H1 (cell line): Measurements from ENCODE around the gene HHAT. TPM values are rescaled to one million over a fixed set of nuclear protein-coding genes. Genes with fewer than 3 reads are reported as not detected.

Experiments
- CTCF ChIA-PET: fragments of 300-600 bp; sonication (Branson Sonifier 250); formaldehyde crosslinking; loops from one replicate; lab custom pipeline; 2021; ENCODE audit not compliant: partially characterized antibody; lab: Charles Lee
- POLR2A ChIA-PET: fragments of 300-600 bp; sonication (Branson Sonifier 250); formaldehyde crosslinking; loops from one replicate; lab custom pipeline; 2021; ENCODE audit warnings: inconsistent platforms; ENCODE audit not compliant: partially characterized antibody; lab: Charles Lee
- DNase-seq, 2 experiments: peaks; one replicate each; pipeline versions ENCODE4 v3.0.0 to v3.0.0-alpha.2; 2010 to 2022; ENCODE audit warnings: low spot score in 2 of 2, low read depth in 1 of 2, mixed read lengths in 1 of 2
- FAIRE-seq: peaks from 2 replicates; lab custom pipeline; 2011; peaks lifted over from hg19 to GRCh38; lab: Jason Lieb, UNC
- H2AFZ ChIP-seq: 2 replicates; pipeline ENCODE4 v1.8.1; 2012; ENCODE audit warnings: low read length, inconsistent platforms
- H2AK5ac ChIP-seq: 2 replicates; pipeline ENCODE4 v1.6.1; 2013; ENCODE audit warnings: low read depth, low read length
- H2BK120ac ChIP-seq: replicated peaks from 2 replicates; pipeline ENCODE3; 2013; ENCODE audit warnings: low read depth, low read length, inconsistent platforms
- H2BK12ac ChIP-seq: 2 replicates; pipeline ENCODE4 v1.6.1; 2013; ENCODE audit warnings: low read depth, low read length
- H2BK15ac ChIP-seq: 2 replicates; pipeline ENCODE4 v1.6.1; 2013; ENCODE audit warnings: low read length
- H2BK20ac ChIP-seq: 2 replicates; pipeline ENCODE4 v1.6.1; 2013; ENCODE audit warnings: low read length
- H2BK5ac ChIP-seq: 2 replicates; pipeline ENCODE4 v1.6.1; 2013; ENCODE audit warnings: low read depth, low read length
- H3K14ac ChIP-seq: 2 replicates; pipeline ENCODE4 v1.6.1; 2013; ENCODE audit warnings: inconsistent platforms; ENCODE audit not compliant: insufficient read length
- H3K18ac ChIP-seq: 2 replicates; pipeline ENCODE4 v1.6.1; 2013; ENCODE audit warnings: low read length; ENCODE audit errors: extremely low read depth
- H3K23ac ChIP-seq: 2 replicates; pipeline ENCODE4 v1.6.1; 2013; ENCODE audit warnings: inconsistent platforms; ENCODE audit not compliant: insufficient read length
- H3K23me2 ChIP-seq: 2 replicates; pipeline ENCODE4 v1.6.1; 2013; ENCODE audit warnings: low read depth, low read length
- H3K27ac ChIP-seq: 2 replicates; pipeline ENCODE4 v1.6.1; 2011; ENCODE audit warnings: low read depth, low read length, inconsistent platforms
- H3K27me3 ChIP-seq, 4 experiments: replicated peaks in 1 of 4; 1 replicate in 1 of 4; 2 replicates in 3 of 4; pipeline versions ENCODE4 v1.6.1 to v1.8.1; 2011 to 2013; ENCODE audit warnings: low read length in 3 of 4, mild to moderate bottlenecking in 3 of 4, inconsistent platforms in 2 of 4, mixed read lengths in 2 of 4, moderate library complexity in 1 of 4; ENCODE audit not compliant: control insufficient read depth in 3 of 4, insufficient read depth in 3 of 4; ENCODE audit errors: extremely low read depth in 1 of 4
- H3K36me3 ChIP-seq, 4 experiments: 2 replicates each; pipeline versions ENCODE4 v1.6.1 to v1.8.1; 2011 to 2013; ENCODE audit warnings: mild to moderate bottlenecking in 4 of 4, low read length in 3 of 4, moderate library complexity in 2 of 4, control low read depth in 1 of 4, inconsistent platforms in 1 of 4; ENCODE audit not compliant: insufficient read depth in 4 of 4, control insufficient read depth in 2 of 4
- H3K4ac ChIP-seq: replicated peaks from 2 replicates; pipeline ENCODE3; 2013; ENCODE audit warnings: low read length, low read depth, mixed read lengths, inconsistent platforms; ENCODE audit not compliant: insufficient read length
- H3K4me1 ChIP-seq, 4 experiments: replicated peaks in 1 of 4; 1 replicate in 1 of 4; 2 replicates in 3 of 4; pipeline versions ENCODE4 v1.6.1 to v1.8.1; 2011 to 2013; ENCODE audit warnings: low read length in 3 of 4, inconsistent platforms in 2 of 4, mixed read lengths in 1 of 4; ENCODE audit not compliant: insufficient read depth in 4 of 4, control insufficient read depth in 3 of 4
- H3K4me2 ChIP-seq, 2 experiments: 2 replicates each; pipeline versions ENCODE4 v1.6.1 to v1.8.1; 2011 to 2013; ENCODE audit warnings: low read depth in 2 of 2, low read length in 2 of 2, control low read depth in 1 of 2, inconsistent platforms in 1 of 2, mild to moderate bottlenecking in 1 of 2; ENCODE audit not compliant: insufficient read depth in 1 of 2
- H3K4me3 ChIP-seq, 4 experiments: fragments of 200-600, 300-600 bp in 1 of 4; sonication (generic), shearing (Covaris generic), sonication (Bioruptor Twin) in 1 of 4; 2 replicates each; pipeline versions ENCODE4 v1.5.1 to v1.8.1; 2011 to 2016; ENCODE audit warnings: low read length in 4 of 4, low read depth in 3 of 4, control low read depth in 2 of 4, inconsistent platforms in 2 of 4, mild to moderate bottlenecking in 2 of 4, mixed read lengths in 1 of 4, moderate library complexity in 1 of 4; ENCODE audit not compliant: insufficient read depth in 2 of 4; ENCODE audit errors: extremely low read depth in 1 of 4
- H3K56ac ChIP-seq: replicated peaks from 2 replicates; pipeline ENCODE3; 2013; ENCODE audit warnings: low read depth, mild to moderate bottlenecking, mixed read lengths, low read length, inconsistent platforms; ENCODE audit not compliant: insufficient read length
- H3K79me1 ChIP-seq: 2 replicates; pipeline ENCODE4 v1.6.1; 2013; ENCODE audit warnings: low read depth, low read length, control low read depth
- H3K79me2 ChIP-seq, 2 experiments: 2 replicates each; pipeline versions ENCODE4 v1.6.1 to v1.8.1; 2012 to 2013; ENCODE audit warnings: low read length in 2 of 2, mild to moderate bottlenecking in 2 of 2, inconsistent platforms in 1 of 2; ENCODE audit not compliant: insufficient read depth in 2 of 2, control insufficient read depth in 1 of 2
- H3K9ac ChIP-seq, 4 experiments: replicated peaks in 1 of 4; 1 replicate in 1 of 4; 2 replicates in 3 of 4; pipeline versions ENCODE4 v1.6.1 to v1.8.1; 2011 to 2013; ENCODE audit warnings: low read depth in 3 of 4, low read length in 3 of 4, control low read depth in 2 of 4, mild to moderate bottlenecking in 2 of 4, moderate library complexity in 2 of 4, inconsistent platforms in 1 of 4; ENCODE audit errors: extremely low read depth in 1 of 4
- H3K9me3 ChIP-seq, 2 experiments: 2 replicates each; pipeline versions ENCODE4 v1.6.1 to v1.8.1; 2012 to 2013; ENCODE audit warnings: mild to moderate bottlenecking in 2 of 2, moderate library complexity in 2 of 2, control low read depth in 1 of 2, inconsistent platforms in 1 of 2, low read depth in 1 of 2, low read length in 1 of 2, mixed read lengths in 1 of 2; ENCODE audit not compliant: insufficient read depth in 2 of 2
- H4K20me1 ChIP-seq, 2 experiments: replicated peaks in 1 of 2; 2 replicates each; pipeline versions ENCODE3 to v1.8.1; 2011 to 2013; ENCODE audit warnings: inconsistent platforms in 2 of 2, low read length in 2 of 2, mild to moderate bottlenecking in 1 of 2; ENCODE audit not compliant: insufficient read depth in 2 of 2, control insufficient read depth in 1 of 2
- H4K5ac ChIP-seq: 2 replicates; pipeline ENCODE4 v1.6.1; 2013; ENCODE audit warnings: low read length, low read depth, mixed read lengths, inconsistent platforms; ENCODE audit not compliant: insufficient read length
- H4K8ac ChIP-seq: 2 replicates; pipeline ENCODE4 v1.8.0; 2013; ENCODE audit warnings: mild to moderate bottlenecking, moderate library complexity, low read length, inconsistent platforms; ENCODE audit not compliant: insufficient read depth; ENCODE audit errors: extremely low read depth
- H4K91ac ChIP-seq: replicated peaks from 2 replicates; pipeline ENCODE3; 2013; ENCODE audit warnings: low read length, mixed read lengths, inconsistent platforms; ENCODE audit not compliant: insufficient read length
- CEBPB ChIP-seq: IDR thresholded peaks from 2 replicates; pipeline ENCODE4 v1.6.1; 2012; ENCODE audit warnings: low read depth, low read length
- HDAC2 ChIP-seq, 2 experiments: fragments of 300-600 bp in 1 of 2; sonication (generic) in 1 of 2; IDR thresholded peaks; 2 replicates each; pipeline ENCODE4 v1.6.1; 2011 to 2012; ENCODE audit warnings: low read depth in 2 of 2, low read length in 2 of 2, mild to moderate bottlenecking in 2 of 2, moderate library complexity in 2 of 2, borderline replicate concordance in 1 of 2, inconsistent platforms in 1 of 2
- KDM1A ChIP-seq: fragments of 200-600, 300-600 bp; sonication (generic); IDR thresholded peaks from 2 replicates; pipeline ENCODE4 v1.7.1; 2016; ENCODE audit warnings: mild to moderate bottlenecking, low read length, borderline replicate concordance
- SAP30 ChIP-seq: fragments of 300-600 bp; sonication (generic); IDR thresholded peaks from 2 replicates; pipeline ENCODE4 v1.7.1; 2012; ENCODE audit warnings: low read length, moderate library complexity, mild to moderate bottlenecking, inconsistent platforms; ENCODE audit not compliant: insufficient read depth, insufficient replicate concordance
- WGBS, 2 experiments: shearing (Covaris generic) in 1 of 2; methylation state at CpG; one replicate each; pipeline versions ENCODE4 v1.1.6 to v1.1.7; 2013 to 2015; ENCODE audit warnings: low lambda C conversion rate in 2 of 2, mixed read lengths in 2 of 2, inconsistent platforms in 1 of 2, low coverage in 1 of 2, missing lambda C conversion rate in 1 of 2; ENCODE audit not compliant: insufficient replicate concordance in 2 of 2, insufficient coverage in 1 of 2, insufficient read length in 1 of 2; ENCODE audit errors: extremely low coverage in 1 of 2, missing lambda C conversion rate in 1 of 2; 5-methylcytosine and 5-hydroxymethylcytosine counted together
- polyA plus RNA-seq, 7 experiments: library from polyadenylated mRNA; depleted of rRNA in 3 of 7; stranded (reverse) in 5 of 7; unstranded in 2 of 7; fragments of >200 nt in 5 of 7; fragments of 200-250 nt in 2 of 7; gene quantifications; 1 replicate in 5 of 7; 2 replicates in 1 of 7; 4 replicates in 1 of 7; pipeline versions ENCODE4 v1.2.1 to v1.2.3, GENCODE V29; 2011 to 2013; ENCODE audit warnings: missing spikeins in 2 of 7, mixed read lengths in 2 of 7
- total RNA-seq: library from RNA; stranded (reverse); fragmentation: NEBNext Ultra II Directional; extraction: Animal tissue kit (Norgen Biotek cat#: 25700); gene quantifications from 2 replicates; pipeline ENCODE4 v1.2.1, GENCODE V29; 2021

HHAT gene
- total and polyA plus RNA-seq, 2 of the 8 experiments (the other 6 are each of a cell fraction or from before 2014, with no cell fraction given): 0.15 to 0.51 TPM

DNA sequence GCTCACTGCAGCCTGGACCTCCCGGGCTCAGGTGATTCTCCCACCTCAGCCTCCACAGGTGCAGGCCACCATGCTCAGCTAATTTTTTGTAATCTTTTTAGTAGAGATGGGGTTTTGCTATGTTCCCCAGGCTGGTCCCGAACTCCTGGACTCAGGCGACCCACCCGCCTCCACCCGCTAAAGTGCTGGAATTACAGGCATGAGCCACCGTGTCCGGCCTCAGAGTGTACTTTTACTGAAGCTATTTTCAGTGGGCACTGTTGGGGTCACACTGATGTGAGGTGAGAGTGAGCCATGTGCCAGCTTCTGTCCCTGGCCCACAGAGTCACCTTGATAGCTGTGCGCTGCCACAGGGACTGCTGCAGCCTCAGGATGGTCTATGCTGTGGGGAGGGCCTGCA, 25.3 kb upstream of the HHAT start:
- H3K9me3 ChIP-seq: no peaks in the 10 kb centered on the region
- H4K91ac ChIP-seq: no peak overlapping the region
- no peak overlapping the region for H4K8ac ChIP-seq
- H2BK15ac ChIP-seq: no peak overlapping the region
- no peak overlapping the region for H3K9ac ChIP-seq
- H2BK20ac ChIP-seq: no peak overlapping the region
- no peaks in the 10 kb centered on the region for H3K23me2 ChIP-seq
- no peak overlapping the region for H2AK5ac ChIP-seq
- H3K4me3 ChIP-seq: no peak overlapping the region
- no peaks in the 10 kb centered on the region for H3K27me3 ChIP-seq
- H3K27ac ChIP-seq: no peak overlapping the region
- no peak overlapping the region for H3K14ac ChIP-seq
- no peak overlapping the region for H3K56ac ChIP-seq
- H3K36me3 ChIP-seq: no peaks in the 10 kb centered on the region
- no peak overlapping the region for H4K5ac ChIP-seq
- FAIRE-seq (no peak), DNase-seq (no peak)
- H3K79me1 ChIP-seq: no peaks in the 10 kb centered on the region
- H2BK12ac ChIP-seq: no peak overlapping the region
- no peak overlapping the region for H3K4me2 ChIP-seq
- ChIA-PET POLR2A (interaction anchor here (2.1 kb wide), 1 partner anchor 11 kb away, joined by 9 read pairs; no protein-coding TSS in a partner anchor), CTCF (interaction anchor here (0.6 to 4.7 kb wide), 12 partner anchors 9 to 160 kb away, joined by 3 to 43 read pairs (median 3); no protein-coding TSS in a partner anchor)
- no peak overlapping the region for H3K18ac ChIP-seq
- no peaks in the 10 kb centered on the region for H4K20me1 ChIP-seq
- peaks cover 0 to 3% (median 0%) of the 10 kb centered on the region in 4 experiments; a peak in 1 of 7 replicates for H3K4me1 ChIP-seq
- 91% methylated on average over 8 of the region's 8 CpGs; no CpG with 5 or more reads in 1 of the 2 experiments for WGBS, 2 experiments
- H3K4ac ChIP-seq: no peak overlapping the region
- no peak overlapping the region for H2BK5ac ChIP-seq
- H2BK120ac ChIP-seq: no peak overlapping the region
- no peaks in the 10 kb centered on the region for H3K79me2 ChIP-seq
- no peak overlapping the region for H2AFZ ChIP-seq
- TF ChIP-seq HDAC2 (IDR thresholded peaks at IDR 0.05; ENCODE audit: borderline replicate concordance in 1 of 2, low read depth in 2 of 2, low read length in 2 of 2) (no peak), KDM1A (no peak), SAP30 (no peak), CEBPB (no peak)
- H3K23ac ChIP-seq: no peak overlapping the region
